Stimulated activated naive B cell treated with anti-CD40 and anti-IgM and Interleukin-4, amounts not matched to agents 10 μg/mL and 1 μg/mL and 100 μg/mL, for 72 hours (primary cell): Measurements from ENCODE around the gene VASP.

ENCODE experiments used
- ATAC-seq, 2 donors: fragments of 150-1000 bp; cut with Tn5 transposase; replicated peaks; 2 replicates each; pipeline ENCODE4 v1.10.0; 2021; ENCODE audit warnings: moderate library complexity in 1 of 2
- DNase-seq: peaks from one replicate; pipeline ENCODE4 v3.0.0; 2021
- H3K27ac Mint-ChIP-seq: one replicate; pipeline ENCODE4 v1.8.0; 2022; ENCODE audit warnings: mild to moderate bottlenecking, mixed read lengths
- H3K27me3 Mint-ChIP-seq, 2 donors: one replicate each; pipeline ENCODE4 v1.8.0; 2022; ENCODE audit warnings: mixed read lengths in 2 of 2
- H3K36me3 Mint-ChIP-seq, 2 donors: one replicate each; pipeline ENCODE4 v1.8.0; 2022; ENCODE audit warnings: mixed read lengths in 2 of 2, mild to moderate bottlenecking in 1 of 2
- H3K4me1 Mint-ChIP-seq, 2 donors: one replicate each; pipeline ENCODE4 v1.8.0; 2022; ENCODE audit warnings: mixed read lengths in 2 of 2, mild to moderate bottlenecking in 1 of 2
- H3K4me3 Mint-ChIP-seq, 2 donors: one replicate each; pipeline ENCODE4 v1.8.0; 2022; ENCODE audit warnings: mild to moderate bottlenecking in 2 of 2, mixed read lengths in 2 of 2, moderate library complexity in 1 of 2
- H3K9me3 Mint-ChIP-seq, 2 donors: one replicate each; pipeline ENCODE4 v1.8.0; 2022; ENCODE audit warnings: mixed read lengths in 2 of 2, mild to moderate bottlenecking in 1 of 2

The VASP gene

GRCh38 chr19:45477713-45478453 is 29.4 kb upstream of the VASP start:
- DNase-seq (no peak), ATAC-seq (peak; percentile 10 to 14)
- no peaks in the 10 kb centered on the region for H3K9me3 Mint-ChIP-seq
- peaks cover 3 to 16% of the 10 kb centered on the region in 2 donors for H3K36me3 Mint-ChIP-seq
- H3K4me1 Mint-ChIP-seq = peaks cover 28 to 33% of the 10 kb centered on the region in 2 donors
- H3K4me3 Mint-ChIP-seq = peak overlapping the region; percentile 38 to 67
- H3K27ac Mint-ChIP-seq = peak overlapping the region; percentile 99
- H3K27me3 Mint-ChIP-seq = peaks cover 14 to 23% of the 10 kb centered on the region in 2 donors

- Mint-ChIP-seq H3K27ac (peak overlapping the region; percentile 99), H3K9me3 (no peaks in the 10 kb centered on the region), H3K4me1 (peaks cover 24 to 28% of the 10 kb centered on the region in 2 donors), H3K27me3 (peaks cover 14 to 24% of the 10 kb centered on the region in 2 donors), H3K4me3 (peak overlapping the region; percentile 38 to 67), H3K36me3 (peaks cover 0 to 12% of the 10 kb centered on the region in 2 donors)
- ATAC-seq (peak; percentile 96 to 97), DNase-seq (peak; percentile 86)
Observed at GRCh38 chr19:45478454-45479238, 28.6 kb upstream of the VASP start.

DNA sequence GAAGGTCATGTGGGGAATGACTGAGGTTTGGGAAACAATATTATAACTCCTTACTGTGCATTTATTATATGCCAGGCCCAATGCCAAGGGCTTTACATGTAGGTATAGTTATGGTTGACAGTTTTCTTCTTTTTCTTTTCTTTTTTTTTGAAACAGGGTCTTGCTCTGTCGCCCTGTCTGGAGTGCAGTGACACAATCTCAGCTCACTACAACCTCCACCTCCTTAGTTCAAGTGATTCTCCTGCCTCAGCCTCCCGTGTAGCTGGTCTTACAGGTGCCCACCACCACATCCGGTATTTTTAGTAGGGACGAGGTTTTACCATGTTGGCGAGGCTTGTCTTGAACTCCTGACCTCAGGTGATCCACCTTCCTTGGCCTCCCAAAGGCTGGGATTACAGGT is 24.2 kb upstream of the VASP start:
- no peaks in the 10 kb centered on the region for H3K9me3 Mint-ChIP-seq
- ATAC-seq (no peak), DNase-seq (no peak)
- no peak overlapping the region for H3K27ac Mint-ChIP-seq
- H3K4me1 Mint-ChIP-seq = peaks cover 17 to 27% of the 10 kb centered on the region in 2 donors
- peaks cover 0 to 3% of the 10 kb centered on the region in 2 donors for H3K36me3 Mint-ChIP-seq
- H3K27me3 Mint-ChIP-seq = peaks cover 5 to 6% of the 10 kb centered on the region in 2 donors
- H3K4me3 Mint-ChIP-seq = no peak overlapping the region

DNA sequence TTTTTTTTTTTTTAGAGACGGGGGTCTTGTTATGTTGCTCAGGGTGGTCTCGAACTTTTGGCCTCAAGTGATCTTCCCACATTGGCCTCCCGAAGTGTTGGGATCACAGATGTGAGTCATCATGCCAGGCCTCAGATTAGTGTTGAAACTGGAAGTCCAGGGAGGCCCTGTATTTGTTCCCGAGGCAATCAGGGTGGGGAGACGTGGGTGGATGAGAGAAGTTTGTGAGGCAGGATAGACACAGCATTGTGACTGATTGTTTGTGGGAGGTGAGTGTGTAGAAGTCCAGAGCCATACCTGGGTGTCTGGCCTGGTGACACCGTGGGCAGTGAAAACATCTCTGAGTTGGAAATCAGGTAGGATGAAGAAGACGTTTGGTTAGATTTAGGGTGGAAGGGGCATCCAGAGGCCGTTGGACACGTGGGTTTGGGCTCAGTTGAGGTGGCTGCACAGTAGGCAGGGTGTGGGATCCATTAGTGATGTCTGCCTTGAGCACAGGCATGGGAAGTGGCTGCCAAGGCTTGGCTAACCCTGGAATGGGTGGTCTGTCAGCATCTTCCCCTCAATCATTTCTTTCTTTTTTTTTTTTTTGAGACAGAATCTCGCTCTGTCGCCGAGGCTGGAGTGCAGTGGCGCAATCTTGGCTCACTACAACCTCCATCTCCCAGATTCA is 22.9 kb upstream of the VASP start:
- DNase-seq (no peak), ATAC-seq (no peak)
- Mint-ChIP-seq H3K4me3 (peak overlapping the region in 1 of 2 donors; percentile 40), H3K27ac (no peak overlapping the region), H3K36me3 (no peaks in the 10 kb centered on the region), H3K27me3 (peaks cover 13 to 17% of the 10 kb centered on the region in 2 donors), H3K9me3 (no peaks in the 10 kb centered on the region), H3K4me1 (peaks cover 9 to 15% of the 10 kb centered on the region in 2 donors)

DNA sequence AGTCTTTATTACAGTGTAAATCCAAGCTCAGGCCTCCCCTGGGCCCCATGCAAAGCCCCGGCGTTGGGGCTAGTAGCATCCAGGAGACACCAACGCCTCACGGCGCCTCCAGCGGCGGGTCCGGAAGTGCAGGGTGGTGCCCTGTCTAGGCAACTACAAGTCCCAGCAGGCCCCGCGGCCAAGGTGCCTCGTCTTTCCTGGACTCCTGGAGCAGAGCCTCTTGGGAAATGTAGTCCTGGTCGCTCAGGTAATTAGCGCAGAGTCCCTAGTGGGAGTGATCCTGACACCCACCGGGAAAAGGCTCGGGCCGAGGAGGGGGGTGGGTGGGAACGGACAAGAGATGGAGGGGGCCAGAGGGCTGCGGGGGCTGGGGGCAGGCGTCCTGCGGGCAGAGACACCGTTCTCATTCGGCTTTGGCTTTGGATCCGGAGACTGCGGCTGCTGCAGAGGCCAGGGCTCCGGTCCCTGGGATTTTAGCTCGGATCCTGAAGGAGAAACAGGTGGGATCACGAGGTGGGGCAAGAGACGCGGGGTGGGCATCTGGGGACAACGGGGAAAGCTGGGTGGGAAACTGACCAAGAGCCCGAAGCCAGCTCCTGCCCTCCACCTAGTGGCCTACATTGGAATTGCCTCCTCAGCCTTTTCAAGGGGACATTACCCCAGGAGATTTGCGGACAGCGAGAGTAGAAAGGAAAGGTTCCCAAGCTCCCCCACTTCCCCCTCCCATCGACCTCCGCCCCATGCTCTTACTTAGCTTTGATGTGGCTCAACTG is 21.8 kb upstream of the VASP start:
- no peaks in the 10 kb centered on the region for H3K9me3 Mint-ChIP-seq
- peak overlapping the region; percentile 93 to 95 for H3K4me3 Mint-ChIP-seq
- no peaks in the 10 kb centered on the region for H3K36me3 Mint-ChIP-seq
- peaks cover 5 to 15% of the 10 kb centered on the region in 2 donors for H3K4me1 Mint-ChIP-seq
- H3K27me3 Mint-ChIP-seq = peaks cover 16 to 17% of the 10 kb centered on the region in 2 donors
- peak overlapping the region; percentile 83 for H3K27ac Mint-ChIP-seq
- DNase-seq (peak; percentile 92), ATAC-seq (peak; percentile 99)

DNA sequence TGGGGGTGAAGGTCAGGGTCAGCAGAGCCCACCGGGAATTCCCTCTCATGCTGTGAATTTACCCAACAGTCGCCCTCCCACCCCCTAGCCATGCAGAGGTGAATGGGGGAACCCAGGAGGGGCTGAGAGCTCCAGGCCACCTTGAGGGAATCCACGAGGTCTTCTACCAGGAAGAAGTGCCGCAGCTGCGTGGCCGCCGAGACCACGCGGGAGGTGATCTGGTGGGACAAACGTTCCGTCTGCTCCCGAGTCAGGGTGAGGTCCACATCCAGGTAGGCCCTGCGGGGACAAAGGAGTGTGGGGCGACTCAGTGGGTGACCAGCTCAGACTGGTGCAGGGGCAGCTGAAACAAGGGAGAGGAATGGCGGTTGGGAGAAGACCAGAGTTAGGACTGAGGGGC is 18.6 kb upstream of the VASP start:
- Mint-ChIP-seq H3K4me3 (no peak overlapping the region), H3K27ac (peak overlapping the region; percentile 68), H3K4me1 (peaks cover 14 to 31% of the 10 kb centered on the region in 2 donors), H3K27me3 (peaks cover 28 to 32% of the 10 kb centered on the region in 2 donors), H3K9me3 (no peaks in the 10 kb centered on the region), H3K36me3 (no peaks in the 10 kb centered on the region)
- DNase-seq (no peak), ATAC-seq (no peak)

GRCh38 chr19:45489216-45489855 is 17.9 kb upstream of the VASP start:
- Mint-ChIP-seq H3K27me3 (peaks cover 32% of the 10 kb centered on the region in 2 donors), H3K4me1 (peaks cover 16 to 34% of the 10 kb centered on the region in 2 donors), H3K27ac (no peak overlapping the region), H3K4me3 (no peak overlapping the region), H3K36me3 (no peaks in the 10 kb centered on the region), H3K9me3 (no peaks in the 10 kb centered on the region)
- ATAC-seq (no peak), DNase-seq (no peak)

DNA sequence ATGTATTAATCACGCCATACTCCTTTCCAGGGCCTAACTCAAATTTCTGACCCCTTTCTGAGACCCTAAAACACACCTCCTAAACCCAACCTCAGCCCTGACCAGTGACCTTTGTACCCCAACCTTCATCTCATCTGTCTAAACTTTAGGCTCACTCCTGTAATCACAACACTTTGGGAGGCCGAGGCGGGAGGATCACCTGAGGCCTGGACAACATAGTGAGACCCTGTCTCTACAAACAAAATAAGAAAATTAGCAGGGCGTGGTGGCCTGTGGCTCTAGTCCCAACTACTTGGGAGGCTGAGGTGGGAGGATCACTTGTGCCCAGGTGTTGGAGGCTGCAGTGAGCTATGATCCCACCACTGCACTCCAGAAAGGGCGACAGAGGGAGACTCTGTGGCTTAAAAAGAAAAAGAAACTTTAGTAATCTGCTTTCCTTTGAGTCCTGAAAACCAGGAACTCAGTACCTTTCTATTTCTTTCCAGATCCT is 15.1 kb upstream of the VASP start:
- Mint-ChIP-seq H3K36me3 (no peaks in the 10 kb centered on the region), H3K4me1 (peaks cover 17 to 31% of the 10 kb centered on the region in 2 donors), H3K9me3 (no peaks in the 10 kb centered on the region), H3K4me3 (peak overlapping the region; percentile 52 to 89), H3K27ac (peak overlapping the region; percentile 6), H3K27me3 (peaks cover 40 to 45% of the 10 kb centered on the region in 2 donors)
- no peak for DNase-seq
- ATAC-seq = no peak

- Mint-ChIP-seq H3K27me3 (peaks cover 40 to 45% of the 10 kb centered on the region in 2 donors), H3K36me3 (no peaks in the 10 kb centered on the region), H3K4me1 (peaks cover 20 to 38% of the 10 kb centered on the region in 2 donors), H3K4me3 (peak overlapping the region; percentile 81 to 89), H3K27ac (no peak overlapping the region), H3K9me3 (no peaks in the 10 kb centered on the region)
- ATAC-seq (peak; percentile 24 to 33), DNase-seq (no peak)
Observed at GRCh38 chr19:45492627-45493470, 14.4 kb upstream of the VASP start.

- Mint-ChIP-seq H3K4me1 (peaks cover 26 to 53% of the 10 kb centered on the region in 2 donors), H3K27ac (peak overlapping the region; percentile 47), H3K9me3 (peaks cover 0 to 3% of the 10 kb centered on the region in 2 donors), H3K36me3 (peaks cover 2 to 3% of the 10 kb centered on the region in 2 donors), H3K27me3 (peaks cover 35 to 38% of the 10 kb centered on the region in 2 donors), H3K4me3 (no peak overlapping the region)
- ATAC-seq = no peak
- DNase-seq = no peak
Observed at GRCh38 chr19:45494261-45494916, 12.9 kb upstream of the VASP start.

DNA sequence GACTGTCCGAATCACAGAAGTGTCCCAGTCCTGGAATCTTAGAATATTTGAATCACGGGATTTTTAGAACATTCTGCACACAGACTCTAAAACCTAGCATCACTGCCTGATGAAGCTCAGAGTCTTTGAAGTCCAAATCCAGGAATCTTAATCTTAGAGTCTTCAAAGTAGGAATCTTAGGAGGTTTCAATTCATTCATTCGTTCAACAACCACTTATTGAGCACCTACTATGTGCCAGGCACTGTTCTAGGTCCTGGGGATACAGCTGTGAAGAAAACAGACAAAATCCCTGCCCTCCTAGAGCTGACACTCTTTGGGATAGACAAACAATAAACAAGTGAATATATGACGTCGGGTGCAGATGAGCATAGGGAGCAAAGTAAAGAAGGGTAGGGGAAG is 12.1 kb upstream of the VASP start:
- H3K27me3 Mint-ChIP-seq = peaks cover 36 to 42% of the 10 kb centered on the region in 2 donors
- peak overlapping the region; percentile 28 to 53 for H3K4me3 Mint-ChIP-seq
- peaks cover 0 to 4% of the 10 kb centered on the region in 2 donors for H3K9me3 Mint-ChIP-seq
- peaks cover 4% of the 10 kb centered on the region in 2 donors for H3K36me3 Mint-ChIP-seq
- DNase-seq = no peak
- no peak overlapping the region for H3K27ac Mint-ChIP-seq
- H3K4me1 Mint-ChIP-seq = peaks cover 29 to 57% of the 10 kb centered on the region in 2 donors
- ATAC-seq = no peak

DNA sequence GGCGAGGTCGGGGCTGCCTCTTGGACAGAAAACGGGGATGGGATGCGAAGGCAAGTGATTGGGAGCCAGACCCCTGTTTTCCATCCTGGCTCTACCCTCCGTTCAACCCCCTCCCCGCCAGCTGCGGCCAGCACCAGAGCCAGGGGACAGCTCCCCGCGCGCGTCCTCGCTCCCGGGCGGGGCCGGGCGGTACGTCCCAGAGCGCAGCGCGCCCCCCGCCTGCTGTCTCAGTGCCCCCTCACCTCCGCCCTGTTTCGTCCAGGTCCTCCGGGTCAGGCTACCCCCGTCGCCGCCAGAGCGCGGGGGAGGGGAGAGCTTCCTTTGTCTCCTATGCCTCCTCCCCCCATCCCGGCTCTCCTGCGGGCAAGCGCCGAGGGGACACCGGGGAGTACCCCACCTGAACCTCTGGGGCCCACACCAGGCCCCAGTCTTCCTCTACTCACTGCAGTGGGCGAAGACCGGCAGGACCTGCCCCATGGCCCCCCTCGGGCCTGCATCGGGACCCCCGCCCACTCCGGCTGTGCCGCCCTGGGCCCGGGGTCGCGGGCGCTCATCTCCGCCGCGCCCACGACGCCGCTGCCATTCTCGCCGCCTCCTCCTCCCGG is 10.8 kb upstream of the VASP start:
- Mint-ChIP-seq H3K4me3 (peak overlapping the region; percentile 85 to 87), H3K27ac (no peak overlapping the region), H3K27me3 (peaks cover 34 to 41% of the 10 kb centered on the region in 2 donors), H3K9me3 (peaks cover 0 to 4% of the 10 kb centered on the region in 2 donors), H3K4me1 (peaks cover 32 to 65% of the 10 kb centered on the region in 2 donors), H3K36me3 (peaks cover 7 to 11% of the 10 kb centered on the region in 2 donors)
- no peak for DNase-seq
- peak; percentile 12 to 19 for ATAC-seq
